ENCODE results near the gene HNMT.

Gene HNMT

GRCh38 chr2:137947032-137947727, 17.1 kb upstream of the HNMT start:
- Histone ChIP-seq H3F3A (ENCODE audit: control insufficient read depth, insufficient read depth) (no peaks in the 10 kb centered on the region), H3K4me3 (ENCODE audit: low read length) (no peak overlapping the region), H3K36me3 (ENCODE audit: control insufficient read depth, low read length) (no peaks in the 10 kb centered on the region), H3K9me3 (ENCODE audit: control insufficient read depth, insufficient read depth, low read length) (no peaks in the 10 kb centered on the region), H3K27ac (ENCODE audit: low read depth, low read length) (no peak overlapping the region), H3K27me3 (ENCODE audit: control insufficient read depth, low read length) (no peaks in the 10 kb centered on the region), H4K20me1 (ENCODE audit: control insufficient read depth, insufficient read depth, low read depth, low read length) (no peaks in the 10 kb centered on the region), H3K4me1 (ENCODE audit: control insufficient read depth, low read length) (no peaks in the 10 kb centered on the region), H3K9me2 (replicated peaks; ENCODE audit: control insufficient read depth, low read length) (no peaks in the 10 kb centered on the region), H3K79me2 (ENCODE audit: control insufficient read depth, low read length) (no peaks in the 10 kb centered on the region), H3K4me2 (ENCODE audit: low read length) (no peak overlapping the region)
- no peak for TF ChIP-seq EZH2phosphoT487 (IDR thresholded peaks at IDR 0.05; ENCODE audit: borderline replicate concordance, low read length)
- TF ChIP-seq CTCF (IDR thresholded peaks at IDR 0.05; ENCODE audit: low read depth, low read length, poor library complexity, severe bottlenecking): no peak

GRCh38 chr2:137947728-137948336, 16.4 kb upstream of the HNMT start:
- TF ChIP-seq CTCF (IDR thresholded peaks at IDR 0.05; ENCODE audit: low read depth, low read length, poor library complexity, severe bottlenecking): peak; percentile 69
- TF ChIP-seq EZH2phosphoT487 (IDR thresholded peaks at IDR 0.05; ENCODE audit: borderline replicate concordance, low read length): no peak
- H4K20me1 ChIP-seq (ENCODE audit: control insufficient read depth, insufficient read depth, low read depth, low read length): no peaks in the 10 kb centered on the region
- no peak overlapping the region for H3K27ac ChIP-seq (ENCODE audit: low read depth, low read length)
- no peaks in the 10 kb centered on the region for H3F3A ChIP-seq (ENCODE audit: control insufficient read depth, insufficient read depth)
- no peak overlapping the region for H3K4me2 ChIP-seq (ENCODE audit: low read length)
- no peak overlapping the region for H3K4me3 ChIP-seq (ENCODE audit: low read length)
- H3K9me3 ChIP-seq (ENCODE audit: control insufficient read depth, insufficient read depth, low read length): no peaks in the 10 kb centered on the region
- no peaks in the 10 kb centered on the region for H3K4me1 ChIP-seq (ENCODE audit: control insufficient read depth, low read length)
- no peaks in the 10 kb centered on the region for H3K79me2 ChIP-seq (ENCODE audit: control insufficient read depth, low read length)
- H3K36me3 ChIP-seq (ENCODE audit: control insufficient read depth, low read length): no peaks in the 10 kb centered on the region
- H3K9me2 ChIP-seq (replicated peaks; ENCODE audit: control insufficient read depth, low read length): no peaks in the 10 kb centered on the region
- H3K27me3 ChIP-seq (ENCODE audit: control insufficient read depth, low read length): no peaks in the 10 kb centered on the region

- no peaks in the 10 kb centered on the region for H3K27me3 ChIP-seq (ENCODE audit: control insufficient read depth, low read length)
- no peaks in the 10 kb centered on the region for H3K9me2 ChIP-seq (replicated peaks; ENCODE audit: control insufficient read depth, low read length)
- H3K79me2 ChIP-seq (ENCODE audit: control insufficient read depth, low read length): no peaks in the 10 kb centered on the region
- H3F3A ChIP-seq (ENCODE audit: control insufficient read depth, insufficient read depth): no peaks in the 10 kb centered on the region
- no peaks in the 10 kb centered on the region for H3K9me3 ChIP-seq (ENCODE audit: control insufficient read depth, insufficient read depth, low read length)
- H3K36me3 ChIP-seq (ENCODE audit: control insufficient read depth, low read length): no peaks in the 10 kb centered on the region
- no peaks in the 10 kb centered on the region for H3K4me1 ChIP-seq (ENCODE audit: control insufficient read depth, low read length)
- H3K4me2 ChIP-seq (ENCODE audit: low read length): no peak overlapping the region
- TF ChIP-seq EZH2phosphoT487 (IDR thresholded peaks at IDR 0.05; ENCODE audit: borderline replicate concordance, low read length) (no peak), CTCF (IDR thresholded peaks at IDR 0.05; ENCODE audit: low read depth, low read length, poor library complexity, severe bottlenecking) (no peak)
- no peak overlapping the region for H3K27ac ChIP-seq (ENCODE audit: low read depth, low read length)
- H4K20me1 ChIP-seq (ENCODE audit: control insufficient read depth, insufficient read depth, low read depth, low read length): no peaks in the 10 kb centered on the region
- no peak overlapping the region for H3K4me3 ChIP-seq (ENCODE audit: low read length)
Observed at GRCh38 chr2:137948894-137949293, 15.4 kb upstream of the HNMT start.
